NCI-H2081 (cell line): ENCODE measurements around the gene EPS8.
A peak's percentile ranks its signal among the peaks of the same experiment; 100 is the strongest.

ENCODE experiments used
- DNase-seq, 2 experiments: peaks; one replicate each; lab custom pipeline; 2025; lab: John Stamatoyannopoulos, UW

The EPS8 gene

GRCh38 chr12:15602051-15602672, 187.0 kb downstream of the EPS8 start:
- DNase-seq: no peak

DNA sequence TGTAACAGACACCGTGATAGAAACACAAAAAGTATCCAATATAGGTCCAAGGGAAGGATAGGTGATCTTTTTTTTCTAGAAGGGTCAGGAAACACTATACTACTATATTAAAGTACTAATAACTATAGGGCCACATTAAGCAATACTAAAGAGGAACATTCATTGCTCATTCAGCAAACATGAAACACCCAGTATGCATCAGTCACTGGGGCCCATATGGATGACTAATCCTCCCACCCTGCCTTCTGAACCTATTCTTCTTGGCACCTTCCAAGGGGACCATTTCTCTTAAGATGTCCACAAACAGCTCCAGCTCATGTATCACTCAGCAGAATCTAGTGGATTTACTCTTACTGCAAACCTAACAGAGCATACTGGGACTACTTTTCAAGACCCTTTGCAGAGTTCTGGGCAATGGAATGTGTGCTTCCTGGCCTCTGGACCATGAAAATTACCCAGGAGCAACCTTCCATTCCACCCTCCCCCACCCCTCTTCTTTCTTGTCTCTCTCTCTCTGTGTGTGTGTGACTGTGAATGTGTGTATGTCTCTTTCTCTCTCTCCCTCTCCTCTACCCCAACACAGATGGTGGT, 187.9 kb downstream of the EPS8 start:
- no peak for DNase-seq

- DNase-seq: no peak
Observed at GRCh38 chr12:15600223-15600935, 188.8 kb downstream of the EPS8 start.

- DNase-seq: peak in 1 of 2 experiments; percentile 4
Observed at GRCh38 chr12:15599266-15600037, 189.7 kb downstream of the EPS8 start.

DNA sequence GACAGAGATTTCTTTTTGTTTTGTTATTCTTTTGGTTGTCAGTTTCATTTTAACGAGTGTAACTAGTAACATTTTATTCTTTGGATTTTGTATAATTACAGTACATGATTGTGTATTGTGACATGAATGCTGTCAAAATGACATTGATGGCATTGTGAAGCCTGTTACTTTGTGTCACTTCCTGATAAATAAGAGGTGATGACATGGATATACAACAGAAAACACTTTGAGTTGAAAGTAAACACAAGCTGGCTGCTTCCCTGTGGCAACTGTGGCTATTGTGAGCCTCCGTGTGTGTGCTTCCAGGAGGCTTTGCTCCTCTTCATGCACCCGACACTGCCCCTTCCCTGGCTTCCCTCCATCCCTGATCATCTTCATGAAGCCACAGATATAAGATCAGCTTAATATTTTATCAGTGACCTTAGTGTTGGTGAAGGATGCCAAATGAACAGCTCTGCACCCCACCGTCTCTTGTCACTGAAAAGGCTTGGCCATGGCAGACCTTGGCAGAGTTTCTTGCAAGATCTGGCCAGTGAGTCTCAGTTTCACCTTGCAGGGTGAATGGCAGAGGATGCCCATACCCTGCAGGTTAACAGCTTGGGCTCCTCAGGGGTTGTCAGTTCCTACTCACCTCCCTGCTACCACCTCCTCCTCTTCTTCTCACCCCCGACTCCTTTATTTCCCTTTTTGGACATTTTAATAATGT, 191.9 kb downstream of the EPS8 start:
- DNase-seq: peak in 1 of 2 experiments; percentile 16

GRCh38 chr12:15596174-15596573, 193.0 kb downstream of the EPS8 start:
- no peak for DNase-seq

DNA sequence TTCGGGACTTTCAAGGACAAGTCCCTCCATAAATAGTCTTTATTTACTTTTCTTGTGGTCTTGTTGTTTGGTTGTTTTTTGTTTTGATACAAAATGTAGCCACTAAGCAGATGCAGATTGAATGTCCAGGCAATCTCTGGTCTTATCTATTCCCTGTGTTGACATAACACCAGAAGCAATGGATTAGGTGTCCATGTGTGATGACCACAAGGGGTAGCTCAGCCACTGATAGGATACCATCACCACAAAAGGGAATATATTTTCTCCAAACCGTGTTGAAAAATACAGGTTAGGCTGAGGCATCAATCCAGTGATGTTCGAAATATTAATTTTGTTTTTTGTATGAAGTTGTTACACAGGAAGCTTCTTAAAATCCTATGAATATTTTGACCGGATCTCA, 196.3 kb downstream of the EPS8 start:
- DNase-seq: no peak

DNA sequence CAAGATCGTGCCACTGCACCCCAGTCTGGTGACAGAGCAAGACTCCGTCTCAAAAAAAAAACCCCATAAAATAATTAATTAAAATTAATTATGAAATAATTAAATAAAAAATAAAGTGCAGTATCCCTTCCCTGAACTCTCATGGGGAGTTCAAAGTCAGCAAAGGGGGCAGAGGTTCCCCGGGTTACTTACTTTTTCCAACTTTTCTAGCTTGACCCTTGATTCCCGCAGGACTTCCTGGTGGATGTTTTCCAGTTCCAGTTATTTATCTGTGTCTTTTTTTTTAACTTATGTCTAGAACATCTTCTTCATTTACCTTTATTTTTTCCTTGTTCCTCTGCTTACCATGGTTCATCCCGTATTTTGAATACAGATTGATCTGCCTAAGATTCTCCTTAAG, 197.4 kb downstream of the EPS8 start:
- DNase-seq: no peak

DNA sequence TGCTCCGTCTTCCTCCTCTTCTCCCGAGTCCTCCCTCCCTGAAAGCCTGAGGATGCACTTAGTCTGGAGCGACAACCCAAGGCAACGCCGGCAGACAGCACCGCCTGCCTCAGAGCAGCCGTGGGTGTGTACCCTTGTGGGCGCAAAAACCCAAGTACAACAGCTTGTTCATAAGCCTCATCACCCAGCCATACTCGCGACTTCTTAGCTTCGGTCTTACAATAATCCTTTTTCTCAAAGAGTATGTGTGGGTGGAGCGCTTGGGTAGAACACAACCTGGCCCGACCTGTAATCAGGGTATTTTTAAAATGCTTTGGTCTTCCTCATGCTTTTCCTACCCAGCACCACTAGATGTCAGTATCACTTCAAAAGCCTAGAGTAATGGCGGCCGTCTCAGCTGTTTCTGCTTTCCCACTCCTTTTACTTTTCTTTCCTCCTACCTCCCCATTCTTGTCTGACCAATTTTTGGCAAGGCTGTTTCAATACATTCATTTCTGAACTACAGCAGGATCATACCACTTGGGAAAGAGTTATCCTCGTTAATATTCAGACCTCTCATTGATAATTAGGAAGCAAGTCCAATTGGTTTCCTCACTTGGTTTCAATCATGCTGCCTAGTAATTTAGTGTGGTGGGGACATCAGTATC, 198.9 kb downstream of the EPS8 start:
- DNase-seq: peak; percentile 64 to 67

GRCh38 chr12:15589328-15590032, 199.7 kb downstream of the EPS8 start:
- no peak for DNase-seq

DNA sequence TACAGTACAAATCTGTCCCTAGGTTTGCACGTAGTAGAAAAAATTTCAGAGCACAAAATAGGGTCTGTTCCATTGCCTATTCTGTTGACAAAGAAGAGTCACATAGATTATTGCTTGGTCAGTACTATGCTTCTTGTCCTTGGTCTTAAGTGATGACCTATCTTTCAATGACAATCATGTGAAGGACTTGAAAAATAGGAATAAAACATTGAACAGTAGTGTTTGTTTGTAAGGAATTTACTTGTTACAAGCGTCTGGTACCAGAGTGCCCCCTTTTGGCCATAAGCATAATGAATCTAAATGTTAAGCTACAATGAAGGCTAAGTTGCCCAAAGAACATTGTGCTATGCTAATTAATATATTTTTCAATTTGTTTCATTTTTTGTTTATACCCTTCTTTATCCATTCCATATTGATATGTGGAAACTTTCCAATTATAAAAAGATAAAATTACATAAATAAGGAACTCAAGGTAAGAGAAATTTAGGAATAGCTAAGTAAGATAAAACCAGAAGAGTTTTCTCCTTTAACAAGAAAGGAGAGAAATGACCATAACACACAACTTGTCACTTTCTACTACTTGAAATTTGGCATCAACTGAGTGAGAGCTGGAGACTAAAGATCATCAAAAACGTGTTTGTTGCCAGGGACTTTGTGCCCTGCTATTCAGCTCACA, 204.7 kb downstream of the EPS8 start:
- DNase-seq: peak; percentile 24 to 50

GRCh38 chr12:15583804-15584203, 205.4 kb downstream of the EPS8 start:
- DNase-seq: no peak

GRCh38 chr12:15581006-15581405, 208.2 kb downstream of the EPS8 start:
- DNase-seq: no peak

GRCh38 chr12:15580431-15580830, 208.8 kb downstream of the EPS8 start:
- DNase-seq: peak in 1 of 2 experiments; percentile 9

DNA sequence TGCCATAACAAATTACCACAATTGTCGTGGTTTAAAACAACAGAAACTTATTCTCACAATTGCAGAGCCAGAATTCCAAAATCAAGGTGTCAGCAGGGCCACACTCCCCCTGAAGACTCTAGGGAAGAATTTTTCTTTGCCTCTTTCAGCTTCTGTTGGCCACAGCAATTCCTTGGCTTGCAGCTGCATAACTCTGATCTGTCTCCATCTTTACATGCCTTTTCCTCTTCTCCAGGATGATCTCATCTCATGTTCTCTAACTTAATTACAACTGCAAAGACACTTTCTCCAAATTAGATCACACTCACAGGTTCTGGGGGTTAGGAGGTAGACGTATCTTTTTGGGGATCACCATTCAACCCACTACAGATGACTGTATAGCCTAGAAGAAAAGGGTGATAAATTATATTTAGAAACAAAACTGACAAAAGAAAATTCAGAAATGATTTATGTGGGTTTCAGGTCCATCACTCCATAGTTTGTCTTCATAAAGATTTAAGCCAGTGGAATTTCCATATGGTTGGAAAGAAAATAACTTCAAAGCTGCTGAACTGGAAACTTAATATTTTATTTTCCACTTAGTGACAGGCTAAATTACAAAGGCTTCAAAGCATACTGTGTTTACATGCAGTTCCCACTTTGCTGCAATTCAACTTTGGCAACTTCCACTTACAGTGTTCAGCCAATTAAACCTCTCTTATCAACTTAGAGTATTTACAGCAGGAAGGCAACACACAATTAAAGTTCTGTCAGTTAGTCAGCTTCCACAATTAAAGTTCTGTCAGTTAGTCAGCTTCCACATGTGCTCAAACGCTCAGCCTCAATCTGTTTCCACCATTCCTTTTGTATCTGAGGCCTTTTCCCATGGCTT, 213.3 kb downstream of the EPS8 start:
- no peak for DNase-seq

GRCh38 chr12:15574353-15574752, 214.8 kb downstream of the EPS8 start:
- DNase-seq: no peak
